CD4-positive, alpha-beta T cell (primary cell): ENCODE data around the gene PAQR4. TPM values are rescaled to one million over a fixed set of nuclear protein-coding genes. Genes with fewer than 3 reads are reported as not detected.

ENCODE experiments used
- ATAC-seq: fragments of 200-7000 bp; cut with Tn5 transposase; one replicate; pipeline ENCODE4 v1.10.0; 2022; ENCODE audit warnings: mild to moderate bottlenecking; ENCODE audit not compliant: poor library complexity
- CTCF ChIA-PET: fragments of 350-600 bp; sonication (Branson Sonifier 250); formaldehyde crosslinking; loops from one replicate; lab custom pipeline; 2021; ENCODE audit warnings: antibody characterized with exemption, inconsistent platforms; lab: Charles Lee
- POLR2A ChIA-PET: fragments of 350-600 bp; sonication (Branson Sonifier 250); formaldehyde crosslinking; loops from one replicate; lab custom pipeline; 2021; ENCODE audit warnings: antibody characterized with exemption, inconsistent platforms; lab: Charles Lee
- DNase-seq, 14 experiments: peaks; one replicate each; pipeline ENCODE4 v3.0.0-alpha.2; 2013 to 2020; ENCODE audit warnings: mixed read lengths in 2 of 14
- H3K27ac ChIP-seq, 2 donors: one replicate each; pipeline versions ENCODE4 v1.5.1 to v1.7.0; 2013; ENCODE audit warnings: low read length in 2 of 2, low read depth in 1 of 2, mild to moderate bottlenecking in 1 of 2
- H3K27me3 ChIP-seq, 2 experiments: 1 replicate in 1 of 2; 2 replicates in 1 of 2; pipeline versions ENCODE4 v1.6.1 to v1.7.0; 2013; ENCODE audit warnings: low read length in 2 of 2, control low read depth in 1 of 2, mild to moderate bottlenecking in 1 of 2, moderate library complexity in 1 of 2; ENCODE audit not compliant: insufficient read depth in 2 of 2, control insufficient read depth in 1 of 2
- H3K36me3 ChIP-seq: one replicate; pipeline ENCODE4 v1.6.1; 2013; ENCODE audit warnings: low read length, control low read depth; ENCODE audit not compliant: insufficient read depth
- H3K4me1 ChIP-seq: one replicate; pipeline ENCODE4 v1.6.1; 2013; ENCODE audit warnings: low read length, control low read depth; ENCODE audit not compliant: insufficient read depth
- H3K4me3 ChIP-seq: one replicate; pipeline ENCODE4 v1.5.1; 2013; ENCODE audit warnings: mild to moderate bottlenecking, low read length, moderate library complexity
- H3K9me3 ChIP-seq, 2 experiments: 1 replicate in 1 of 2; 2 replicates in 1 of 2; pipeline versions ENCODE4 v1.6.1 to v1.7.0; 2013; ENCODE audit warnings: low read length in 2 of 2, mild to moderate bottlenecking in 2 of 2, control low read depth in 1 of 2, moderate library complexity in 1 of 2; ENCODE audit not compliant: control insufficient read depth in 1 of 2, insufficient read depth in 1 of 2
- H3K27ac Mint-ChIP-seq: one replicate; pipeline ENCODE4 v1.8.0; 2020; ENCODE audit warnings: mixed read lengths
- H3K27me3 Mint-ChIP-seq: one replicate; pipeline ENCODE4 v1.8.0; 2021; ENCODE audit warnings: mixed read lengths
- H3K36me3 Mint-ChIP-seq: one replicate; pipeline ENCODE4 v1.8.0; 2021; ENCODE audit warnings: low read depth, mixed read lengths
- H3K4me1 Mint-ChIP-seq: one replicate; pipeline ENCODE4 v1.8.0; 2021; ENCODE audit warnings: low read depth, mixed read lengths
- H3K4me3 Mint-ChIP-seq: one replicate; pipeline ENCODE4 v1.8.0; 2020; ENCODE audit warnings: mild to moderate bottlenecking, mixed read lengths
- H3K9me3 Mint-ChIP-seq: one replicate; pipeline ENCODE4 v1.8.0; 2020; ENCODE audit warnings: mixed read lengths
- intact Hi-C, 2 experiments: fragments of 100-400 bp; cut with DNase I in 1 of 2; cut with micrococcal nuclease in 1 of 2; formaldehyde crosslinking; loops; one replicate each; pipeline versions ENCODE4 v1.15.1 to v1.9.0; 2023 to 2025; cut with DNase I, micrococcal nuclease
- total RNA-seq, 174 experiments: library from RNA in 2 of 174; stranded (reverse) in 2 of 174; gene quantifications; one replicate each; pipeline ENCODE4 v1.2.3 and lab custom pipeline; 2021 to 2026
- TF ChIP-seq, protein P1 (sequence below): fragments of 200-600 bp; IDR thresholded peaks from one replicate; pipeline ENCODE4 v1.8.0; 2022; ENCODE audit warnings: antibody characterized with exemption, mild to moderate bottlenecking

The PAQR4 gene
- total RNA-seq, 2 experiments from 2014 or later = 0.39 to 0.44 TPM

DNA sequence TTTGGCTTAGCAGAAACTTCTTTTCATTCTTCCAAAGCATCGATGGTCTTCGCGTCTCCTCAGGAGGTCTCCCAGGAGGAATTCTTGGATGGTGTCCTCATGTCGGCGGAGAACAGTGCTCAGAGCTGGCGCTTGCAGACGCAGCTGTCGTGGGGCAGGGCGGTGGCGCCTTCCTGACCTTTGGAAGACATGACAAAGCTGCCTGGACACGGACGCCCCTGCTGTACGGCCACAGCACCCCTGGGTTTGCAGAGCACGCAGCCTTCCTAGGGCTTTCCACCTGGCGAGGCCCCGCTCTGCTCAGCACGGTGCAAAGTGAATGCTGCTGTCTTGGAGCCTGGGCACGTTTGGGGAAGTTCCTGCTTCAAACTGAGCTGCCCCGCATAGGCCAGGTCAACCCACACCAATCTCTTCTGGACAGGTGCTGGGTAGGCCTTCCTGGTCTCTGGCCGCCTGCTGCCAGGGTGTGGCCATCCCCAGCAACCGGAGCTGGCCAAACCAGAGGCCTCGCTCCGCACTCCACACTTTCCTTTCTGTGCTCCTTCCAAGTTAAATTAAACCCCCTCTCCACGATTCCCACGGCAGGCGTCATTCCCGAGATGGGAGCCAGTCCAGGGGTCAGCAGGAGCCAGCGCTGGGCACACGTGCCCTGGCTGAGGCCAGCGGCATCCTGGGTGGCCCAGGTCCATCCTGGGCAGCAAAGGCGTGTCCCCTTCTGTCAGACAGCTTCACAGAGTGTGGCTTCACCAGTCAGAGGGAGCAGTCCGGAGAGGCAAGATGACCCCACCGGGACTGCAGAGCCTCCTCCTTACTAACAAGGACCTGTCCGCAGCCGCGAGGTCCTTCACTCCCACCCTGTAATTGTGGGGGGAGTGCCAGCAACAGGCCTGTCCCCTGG, 20.1 kb upstream of the PAQR4 start:
- Mint-ChIP-seq H3K27me3 (no peaks in the 10 kb centered on the region), H3K4me3 (no peak overlapping the region), H3K36me3 (peaks cover 16% of the 10 kb centered on the region), H3K9me3 (no peaks in the 10 kb centered on the region), H3K4me1 (no peaks in the 10 kb centered on the region), H3K27ac (no peak overlapping the region)
- H3K4me3 ChIP-seq = no peak overlapping the region
- no peaks in the 10 kb centered on the region for H3K4me1 ChIP-seq
- ATAC-seq (no peak), DNase-seq (peak in 1 of 14 experiments; percentile 20)
- TF ChIP-seq, protein P1, sequence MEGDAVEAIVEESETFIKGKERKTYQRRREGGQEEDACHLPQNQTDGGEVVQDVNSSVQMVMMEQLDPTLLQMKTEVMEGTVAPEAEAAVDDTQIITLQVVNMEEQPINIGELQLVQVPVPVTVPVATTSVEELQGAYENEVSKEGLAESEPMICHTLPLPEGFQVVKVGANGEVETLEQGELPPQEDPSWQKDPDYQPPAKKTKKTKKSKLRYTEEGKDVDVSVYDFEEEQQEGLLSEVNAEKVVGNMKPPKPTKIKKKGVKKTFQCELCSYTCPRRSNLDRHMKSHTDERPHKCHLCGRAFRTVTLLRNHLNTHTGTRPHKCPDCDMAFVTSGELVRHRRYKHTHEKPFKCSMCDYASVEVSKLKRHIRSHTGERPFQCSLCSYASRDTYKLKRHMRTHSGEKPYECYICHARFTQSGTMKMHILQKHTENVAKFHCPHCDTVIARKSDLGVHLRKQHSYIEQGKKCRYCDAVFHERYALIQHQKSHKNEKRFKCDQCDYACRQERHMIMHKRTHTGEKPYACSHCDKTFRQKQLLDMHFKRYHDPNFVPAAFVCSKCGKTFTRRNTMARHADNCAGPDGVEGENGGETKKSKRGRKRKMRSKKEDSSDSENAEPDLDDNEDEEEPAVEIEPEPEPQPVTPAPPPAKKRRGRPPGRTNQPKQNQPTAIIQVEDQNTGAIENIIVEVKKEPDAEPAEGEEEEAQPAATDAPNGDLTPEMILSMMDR = no peak
- no peak overlapping the region for H3K27ac ChIP-seq
- intact Hi-C loops = no loop called here
- H3K9me3 ChIP-seq = peaks cover 0 to 3% of the 10 kb centered on the region in 2 experiments
- POLR2A ChIA-PET = no interaction called here
- H3K27me3 ChIP-seq = no peaks in the 10 kb centered on the region
- no peaks in the 10 kb centered on the region for H3K36me3 ChIP-seq
- CTCF ChIA-PET = interaction anchor here (0.6 kb wide), 1 partner anchor 71 kb away, joined by 3 read pairs; the partner anchor contains the start of gene TNFRSF12A

- H3K9me3 ChIP-seq = peaks cover 0 to 3% of the 10 kb centered on the region in 2 experiments
- peaks cover 16% of the 10 kb centered on the region for H3K36me3 Mint-ChIP-seq
- no peaks in the 10 kb centered on the region for H3K4me1 ChIP-seq
- DNase-seq (peak in 1 of 14 experiments; percentile 20), ATAC-seq (no peak)
- no peak overlapping the region for H3K27ac ChIP-seq
- ChIA-PET CTCF (no interaction called here), POLR2A (no interaction called here)
- intact Hi-C loops = no loop called here
- no peaks in the 10 kb centered on the region for H3K4me1 Mint-ChIP-seq
- no peaks in the 10 kb centered on the region for H3K36me3 ChIP-seq
- no peak overlapping the region for H3K4me3 Mint-ChIP-seq
- no peaks in the 10 kb centered on the region for H3K9me3 Mint-ChIP-seq
- H3K27me3 Mint-ChIP-seq = no peaks in the 10 kb centered on the region
- H3K27me3 ChIP-seq = no peaks in the 10 kb centered on the region
- no peak overlapping the region for H3K27ac Mint-ChIP-seq
- H3K4me3 ChIP-seq = no peak overlapping the region
- TF ChIP-seq, protein P1 = no peak
Measured at GRCh38 chr16:2949705-2950352, 19.3 kb upstream of the PAQR4 start.

DNA sequence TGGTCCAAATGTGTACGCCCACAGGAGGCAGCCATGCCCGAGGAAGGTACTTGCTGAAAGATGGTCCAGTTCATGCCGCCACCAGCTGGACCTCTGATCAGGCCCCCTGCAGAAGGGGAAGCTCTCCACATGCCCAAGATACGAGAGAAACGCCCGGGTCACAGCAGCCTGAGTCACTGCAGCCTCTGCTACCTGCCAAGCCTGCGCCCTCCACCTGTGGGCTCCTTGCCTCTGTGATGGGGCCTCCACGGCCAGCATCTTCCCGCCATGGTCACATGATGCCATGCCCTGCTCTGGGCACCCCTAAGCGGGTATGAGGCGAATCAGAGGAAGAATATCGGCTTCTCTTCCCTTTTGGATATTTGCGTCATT, 18.8 kb upstream of the PAQR4 start:
- peaks cover 3% of the 10 kb centered on the region in 2 experiments for H3K27me3 ChIP-seq
- ChIA-PET POLR2A (no interaction called here), CTCF (no interaction called here)
- H3K36me3 Mint-ChIP-seq = peaks cover 16% of the 10 kb centered on the region
- DNase-seq = no peak
- H3K4me1 Mint-ChIP-seq = no peaks in the 10 kb centered on the region
- TF ChIP-seq, protein P1 = no peak
- no peaks in the 10 kb centered on the region for H3K27me3 Mint-ChIP-seq
- H3K27ac ChIP-seq = no peak overlapping the region
- no peak overlapping the region for H3K4me3 ChIP-seq
- H3K9me3 Mint-ChIP-seq = no peaks in the 10 kb centered on the region
- no peak overlapping the region for H3K4me3 Mint-ChIP-seq
- H3K27ac Mint-ChIP-seq = no peak overlapping the region
- ATAC-seq = no peak
- no peaks in the 10 kb centered on the region for H3K36me3 ChIP-seq
- intact Hi-C loops = no loop called here
- H3K4me1 ChIP-seq = no peaks in the 10 kb centered on the region
- peaks cover 0 to 3% of the 10 kb centered on the region in 2 experiments for H3K9me3 ChIP-seq
